NCI-H1105 (cell line): ENCODE measurements around the gene TTC27.
"Not testable (repeated sequence)": the region's sequence is repeated elsewhere in the genome, so short reads cannot be mapped to it uniquely, and the experiment has no call there.

Experiments
- DNase-seq: peaks from one replicate; lab custom pipeline; 2025; lab: John Stamatoyannopoulos, UW

Gene TTC27

GRCh38 chr2:32807662-32808061 is 179.8 kb downstream of the TTC27 start:
- no peak for DNase-seq

- DNase-seq: no peak
Observed at GRCh38 chr2:32810909-32811495, 183.2 kb downstream of the TTC27 start.

- no peak for DNase-seq
Observed at GRCh38 chr2:32811696-32812095, 183.8 kb downstream of the TTC27 start.

GRCh38 chr2:32812316-32812715 is 184.5 kb downstream of the TTC27 start:
- DNase-seq: no peak

- no peak for DNase-seq
Observed at GRCh38 chr2:32820088-32820487, 192.2 kb downstream of the TTC27 start.

- DNase-seq: no peak
Observed at GRCh38 chr2:32820701-32821100, 192.9 kb downstream of the TTC27 start.

- DNase-seq: no peak
Observed at GRCh38 chr2:32824070-32824809, 196.4 kb downstream of the TTC27 start.

- peak; percentile 45 for DNase-seq
Observed at GRCh38 chr2:32825291-32825712, 197.5 kb downstream of the TTC27 start.

GRCh38 chr2:32830196-32830595 is 202.3 kb downstream of the TTC27 start:
- no peak for DNase-seq

- DNase-seq: no peak
Observed at GRCh38 chr2:32832821-32833220, 205.0 kb downstream of the TTC27 start.

- DNase-seq: no peak
Observed at GRCh38 chr2:32833709-32834108, 205.9 kb downstream of the TTC27 start.

- DNase-seq: no peak
Observed at GRCh38 chr2:32835148-32835547, 207.3 kb downstream of the TTC27 start.

- DNase-seq: no peak
Observed at GRCh38 chr2:32836933-32837332, 209.1 kb downstream of the TTC27 start.

- no peak for DNase-seq
Observed at GRCh38 chr2:32838418-32838817, 210.6 kb downstream of the TTC27 start.

GRCh38 chr2:32838949-32839348 is 211.1 kb downstream of the TTC27 start:
- DNase-seq: no peak

GRCh38 chr2:32841931-32842898 is 214.4 kb downstream of the TTC27 start:
- no peak for DNase-seq

- no peak for DNase-seq
Observed at GRCh38 chr2:32843699-32844098, 215.8 kb downstream of the TTC27 start.

GRCh38 chr2:32844253-32844652 is 216.4 kb downstream of the TTC27 start:
- DNase-seq: no peak

- DNase-seq: not testable (repeated sequence)
Observed at GRCh38 chr2:32846274-32846673, 218.4 kb downstream of the TTC27 start.

GRCh38 chr2:32847734-32848133 is 219.9 kb downstream of the TTC27 start:
- DNase-seq: no peak

GRCh38 chr2:32849456-32850194 is 221.8 kb downstream of the TTC27 start:
- DNase-seq: no peak
